OCI-LY7 (cell line): ENCODE data around the gene DPPA5.

Experiments
- EZH2phosphoT487 ChIP-seq: fragments of 200-600 bp; sonication (generic); IDR thresholded peaks from 2 replicates; pipeline ENCODE4 v1.6.1; 2018; ENCODE audit warnings: low read depth, borderline replicate concordance, mild to moderate bottlenecking, mixed run types, antibody characterized with exemption, low read length, moderate library complexity, mixed read lengths
- TF ChIP-seq, protein P1 (sequence below): fragments of 200-600 bp; sonication (generic); conservative IDR thresholded peaks from 2 replicates; pipeline ENCODE4 v1.5.1; 2014; ENCODE audit warnings: mild to moderate bottlenecking, antibody characterized with exemption, low read length, moderate library complexity, mixed read lengths

GRCh38 chr6:73388433-73388799, 34.3 kb upstream of the DPPA5 start:
- TF ChIP-seq, protein P1, sequence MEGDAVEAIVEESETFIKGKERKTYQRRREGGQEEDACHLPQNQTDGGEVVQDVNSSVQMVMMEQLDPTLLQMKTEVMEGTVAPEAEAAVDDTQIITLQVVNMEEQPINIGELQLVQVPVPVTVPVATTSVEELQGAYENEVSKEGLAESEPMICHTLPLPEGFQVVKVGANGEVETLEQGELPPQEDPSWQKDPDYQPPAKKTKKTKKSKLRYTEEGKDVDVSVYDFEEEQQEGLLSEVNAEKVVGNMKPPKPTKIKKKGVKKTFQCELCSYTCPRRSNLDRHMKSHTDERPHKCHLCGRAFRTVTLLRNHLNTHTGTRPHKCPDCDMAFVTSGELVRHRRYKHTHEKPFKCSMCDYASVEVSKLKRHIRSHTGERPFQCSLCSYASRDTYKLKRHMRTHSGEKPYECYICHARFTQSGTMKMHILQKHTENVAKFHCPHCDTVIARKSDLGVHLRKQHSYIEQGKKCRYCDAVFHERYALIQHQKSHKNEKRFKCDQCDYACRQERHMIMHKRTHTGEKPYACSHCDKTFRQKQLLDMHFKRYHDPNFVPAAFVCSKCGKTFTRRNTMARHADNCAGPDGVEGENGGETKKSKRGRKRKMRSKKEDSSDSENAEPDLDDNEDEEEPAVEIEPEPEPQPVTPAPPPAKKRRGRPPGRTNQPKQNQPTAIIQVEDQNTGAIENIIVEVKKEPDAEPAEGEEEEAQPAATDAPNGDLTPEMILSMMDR, result no peak
- TF ChIP-seq EZH2phosphoT487, result no peak
